K562 (cell line): ENCODE results near the gene EXOC2. TPM values are rescaled to one million over a fixed set of nuclear protein-coding genes. Genes with fewer than 3 reads are reported as not detected.
A peak's percentile ranks its signal among the peaks of the same experiment; 100 is the strongest.

Experiments
- ARID2 ChIP-seq: fragments of 450-650 bp; IDR thresholded peaks from 2 replicates; pipeline ENCODE4 v1.6.1; 2017; ENCODE audit warnings: antibody characterized with exemption, mild to moderate bottlenecking
- CTCFL ChIP-seq: IDR thresholded peaks from 2 replicates; pipeline ENCODE4 v1.6.1; 2011; ENCODE audit warnings: borderline replicate concordance, low read depth, mild to moderate bottlenecking, moderate library complexity, low read length; ENCODE audit not compliant: insufficient read depth, poor library complexity, severe bottlenecking
- GATAD2B ChIP-seq: fragments of 450-650 bp; IDR thresholded peaks from 2 replicates; pipeline ENCODE4 v1.6.1; 2017; ENCODE audit warnings: mild to moderate bottlenecking, borderline replicate concordance
- NELFE ChIP-seq: IDR thresholded peaks from 2 replicates; pipeline ENCODE4 v1.6.1; 2011; ENCODE audit warnings: mild to moderate bottlenecking; ENCODE audit not compliant: insufficient read depth, insufficient read length
- POLR3A ChIP-seq: IDR thresholded peaks from 2 replicates; pipeline ENCODE4 v1.6.1; 2011; ENCODE audit warnings: borderline replicate concordance, mild to moderate bottlenecking, moderate library complexity; ENCODE audit not compliant: insufficient read length, insufficient read depth; ENCODE audit errors: extremely low read depth
- POLR3G ChIP-seq: IDR thresholded peaks from 2 replicates; pipeline ENCODE4 v1.6.1; 2011; ENCODE audit not compliant: insufficient read length, insufficient replicate concordance; ENCODE audit errors: extremely low read depth
- TEAD4 ChIP-seq, 2 experiments: sonication (generic) in 1 of 2; formaldehyde crosslinking in 1 of 2; IDR thresholded peaks; 2 replicates each; pipeline versions ENCODE4 v1.6.1 to v1.8.0; 2012 to 2022; ENCODE audit warnings: borderline replicate concordance in 1 of 2, inconsistent platforms in 1 of 2, low read length in 1 of 2, mild to moderate bottlenecking in 1 of 2, missing genetic modification reagents in 1 of 2
- ZNF316 ChIP-seq: fragments of 450-650 bp; IDR thresholded peaks from 2 replicates; pipeline ENCODE4 v1.6.1; 2016
- polyA plus RNA-seq, 8 experiments: library from polyadenylated mRNA; depleted of rRNA in 4 of 8; stranded (reverse) in 5 of 8; unstranded in 3 of 8; fragments of >200 nt; fragmentation: Nextera tagmentation in 2 of 8; fragmentation: Illumina TruSeq in 1 of 8; extraction: Ambion mirVana in 2 of 8; extraction: Trizol in 1 of 8; gene quantifications; 2 replicates each; pipeline versions ENCODE4 v1.2.1 to v1.2.3, GENCODE V29; 2011 to 2014; ENCODE audit warnings: inconsistent platforms in 1 of 8, missing spikeins in 1 of 8
- total RNA-seq, 7 experiments: library from RNA; depleted of rRNA in 6 of 7; stranded (reverse); fragments of >200 nt in 6 of 7; fragmentation: Illumina TruSeq in 2 of 7; extraction: Trizol in 2 of 7; gene quantifications; 2 replicates each; pipeline versions ENCODE4 v1.2.1 to v1.2.3, GENCODE V29; 2011 to 2021; ENCODE audit warnings: low replicate concordance in 1 of 7

The EXOC2 gene
- total and polyA plus RNA-seq, 9 of the 15 experiments (the other 6 are each of a cell fraction or from before 2014, with no cell fraction given), result 12.2 to 30.2 (median 24.2) TPM

- TF ChIP-seq POLR3A (no peak), CTCFL (peak; percentile 9), POLR3G (no peak), ZNF316 (peak; percentile 39; the same call in 1 of the 2 replicates), GATAD2B (no peak), NELFE (no peak), ARID2 (0 out of 2 replicates have a peak, but pooled peaks have one; percentile 41), TEAD4 (IDR thresholded peaks at IDR 0.05; ENCODE audit: low read length) (no peak), TEAD4 (CRISPR knock-in tag; IDR thresholded peaks at IDR 0.05; ENCODE audit: borderline replicate concordance) (no peak)
- TF ChIP-seq, all 486 proteins: peak for 7
These were observed 6.4 kb downstream of the EXOC2 start (continued) for GRCh38 chr6:686497-686896.
